Measurements from ENCODE around the gene UBALD1. TPM values are rescaled to one million over a fixed set of nuclear protein-coding genes. Genes with fewer than 3 reads are reported as not detected.

Gene UBALD1
- total RNA-seq, 4 donors from 2014 or later: 5.9 to 17.0 (median 9.6) TPM

DNA sequence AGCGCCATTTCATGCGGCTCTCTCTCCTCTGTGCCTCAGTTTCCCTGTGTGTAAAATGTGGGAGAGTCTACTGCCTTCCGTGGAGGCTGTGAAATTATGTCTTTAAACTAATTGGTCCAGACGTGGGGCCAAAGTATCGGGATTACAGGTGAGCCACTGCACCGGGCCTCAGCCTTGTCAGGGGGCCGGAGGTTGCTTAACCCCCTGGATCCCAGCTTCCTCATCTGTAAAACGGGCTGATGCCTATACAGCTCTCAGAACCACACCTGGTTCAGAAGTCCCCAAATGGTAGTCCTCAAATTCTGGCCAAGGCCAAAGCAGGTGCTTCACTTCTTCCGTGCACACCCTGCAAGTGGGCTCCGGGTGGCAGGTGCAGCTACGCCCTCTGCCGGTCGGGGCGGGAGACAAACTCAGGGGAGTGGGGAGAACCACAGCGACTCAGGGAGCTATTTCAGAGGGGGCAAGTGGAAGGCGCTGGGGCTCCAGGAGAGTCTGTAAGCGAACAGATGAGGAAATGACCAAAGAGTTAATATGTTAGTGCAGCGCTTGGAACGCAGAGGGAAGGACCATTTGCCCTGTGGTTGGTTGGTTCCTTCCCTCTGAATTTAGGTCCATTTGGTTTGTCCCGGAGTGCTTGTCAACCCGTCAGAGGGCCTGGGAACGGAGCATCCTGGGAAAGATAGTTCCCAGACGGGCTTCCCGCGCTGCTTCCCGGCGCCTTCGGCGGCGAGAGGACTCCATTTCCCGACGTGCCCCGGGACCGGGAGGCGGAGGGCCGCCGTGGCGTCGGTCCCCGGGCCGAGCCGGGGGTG, 9.5 kb upstream of the UBALD1 start, which contains the start of gene MGRN1:
MGRN1 (plus strand) TSS at position 812 of the 812 bp plus-strand sequence. CDS start 135 bp downstream, outside the sequence.
- Histone ChIP-seq H3K27me3 (no peaks in the 10 kb centered on the region), H3K36me3 (no peaks in the 10 kb centered on the region), H3K4me3 (peak within 1 kb of the TSS; percentile 67 to 99 (median 98)), H3K4me1 (peaks cover 15 to 33% (median 16%) of the 10 kb centered on the region in 3 donors), H3K27ac (peak within 1 kb of the TSS; percentile 91 to 98 (median 94)), H3K9me3 (no peaks in the 10 kb centered on the region)
- TF ChIP-seq CTCF (IDR thresholded peaks at IDR 0.05) (peak; percentile 87 to 97 (median 94)), POLR2A (IDR thresholded peaks at IDR 0.05) (no peak)
- WGBS, 2 donors: 16% methylated on average over 20 of the region's 42 CpGs; no CpG with 5 or more reads in 1 of the 2 donors
- intact Hi-C loops (cut with DNase I): no loop called here
- DNase-seq: peak; percentile 80

DNA sequence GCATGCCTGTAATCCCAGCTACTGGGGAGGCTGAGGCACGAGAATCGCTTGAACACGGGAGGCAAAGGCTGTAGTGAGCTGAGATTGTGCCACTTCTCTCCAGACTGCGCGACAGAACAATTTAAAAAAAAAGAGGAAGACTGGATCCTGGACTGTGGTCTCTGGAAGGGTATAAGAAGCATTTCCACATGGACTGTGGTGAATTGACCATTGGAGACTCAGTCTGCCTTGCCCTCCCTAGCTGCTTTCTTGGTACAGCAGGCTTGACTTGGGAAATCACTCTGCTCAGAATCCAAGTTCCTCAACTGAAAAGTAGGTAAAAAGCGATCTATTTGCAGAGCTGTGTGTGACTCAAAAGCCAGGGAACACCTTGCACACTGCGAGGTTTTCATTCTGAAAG, 8.9 kb upstream of the UBALD1 start:
- H3K27ac ChIP-seq: peak overlapping the region in 3 of 4 donors; percentile 10 to 97 (median 91)
- intact Hi-C loops (cut with DNase I): no loop called here
- DNase-seq: no peak
- no peaks in the 10 kb centered on the region for H3K9me3 ChIP-seq
- H3K27me3 ChIP-seq: no peaks in the 10 kb centered on the region
- H3K36me3 ChIP-seq: no peaks in the 10 kb centered on the region
- TF ChIP-seq POLR2A (IDR thresholded peaks at IDR 0.05): no peak
- TF ChIP-seq CTCF (IDR thresholded peaks at IDR 0.05): no peak
- peak overlapping the region in 2 of 4 donors; percentile 67 to 99 for H3K4me3 ChIP-seq
- WGBS, 2 donors: 72 to 75% methylated on average over 7 of the region's 7 CpGs
- H3K4me1 ChIP-seq: peaks cover 18 to 39% (median 21%) of the 10 kb centered on the region in 3 donors

- DNase-seq: no peak
- H3K27me3 ChIP-seq: no peaks in the 10 kb centered on the region
- no peak overlapping the region for H3K27ac ChIP-seq
- 71 to 79% methylated on average over 4 to 5 of the region's 8 CpGs for WGBS, 2 donors
- H3K36me3 ChIP-seq: no peaks in the 10 kb centered on the region
- H3K9me3 ChIP-seq: no peaks in the 10 kb centered on the region
- TF ChIP-seq CTCF (IDR thresholded peaks at IDR 0.05) (no peak), POLR2A (IDR thresholded peaks at IDR 0.05) (no peak)
- intact Hi-C loops (cut with DNase I): no loop called here
- H3K4me3 ChIP-seq: no peak overlapping the region
- peaks cover 26 to 48% (median 26%) of the 10 kb centered on the region in 3 donors for H3K4me1 ChIP-seq
These were observed 4.1 kb upstream of the UBALD1 start for GRCh38 chr16:4618645-4619418.

- Histone ChIP-seq H3K36me3 (no peaks in the 10 kb centered on the region), H3K9me3 (no peaks in the 10 kb centered on the region), H3K27me3 (no peaks in the 10 kb centered on the region), H3K4me1 (peaks cover 33 to 55% (median 34%) of the 10 kb centered on the region in 3 donors), H3K27ac (peak overlapping the region in 1 of 4 donors; percentile 99), H3K4me3 (no peak overlapping the region)
- TF ChIP-seq CTCF (IDR thresholded peaks at IDR 0.05) (no peak), POLR2A (IDR thresholded peaks at IDR 0.05) (no peak)
- DNase-seq: no peak
- intact Hi-C loops (cut with DNase I): no loop called here
- 76 to 84% methylated on average over 6 to 8 of the region's 8 CpGs for WGBS, 2 donors
These were observed 3.2 kb upstream of the UBALD1 start for GRCh38 chr16:4617880-4618279.

Data from esophagus squamous epithelium (tissue), 5 donors.